PFSK-1 (cell line): ENCODE results near the gene LAMC1.

Experiments used
- FOXP2 ChIP-seq: optimal IDR thresholded peaks from 2 replicates; pipeline ENCODE3; 2011; ENCODE audit warnings: borderline replicate concordance, control low read depth, inconsistent platforms; ENCODE audit not compliant: insufficient read depth; ENCODE audit errors: extremely low read length, extremely low read depth
- POLR2AphosphoS5 ChIP-seq: IDR thresholded peaks from 2 replicates; pipeline ENCODE4 v1.6.1; 2012; ENCODE audit warnings: low read depth, mild to moderate bottlenecking, control low read depth, low read length, moderate library complexity
- REST ChIP-seq, 2 experiments: IDR thresholded peaks; 2 replicates each; pipeline versions ENCODE4 v1.6.1 to v1.8.0; 2011 to 2012; ENCODE audit warnings: low read depth in 2 of 2, low read length in 2 of 2, control low read depth in 1 of 2, inconsistent platforms in 1 of 2, mild to moderate bottlenecking in 1 of 2, moderate library complexity in 1 of 2; ENCODE audit not compliant: insufficient read depth in 1 of 2
- SIN3A ChIP-seq: IDR thresholded peaks from 2 replicates; pipeline ENCODE4 v1.6.1; 2012; ENCODE audit warnings: mild to moderate bottlenecking, low read length, moderate library complexity, borderline replicate concordance; ENCODE audit not compliant: insufficient read depth
- TAF1 ChIP-seq: IDR thresholded peaks from 2 replicates; pipeline ENCODE4 v1.6.1; 2012; ENCODE audit warnings: low read length, control low read depth, borderline replicate concordance; ENCODE audit not compliant: insufficient read depth

Gene LAMC1

GRCh38 chr1:183075861-183076260 lies 52.6 kb downstream of the LAMC1 start:
- TF ChIP-seq FOXP2 (no peak), REST (IDR thresholded peaks at IDR 0.05; ENCODE audit: insufficient read depth in 1 of 2, low read depth in 2 of 2, low read length in 2 of 2) (no peak), TAF1 (no peak), SIN3A (no peak), POLR2AphosphoS5 (no peak)

- TF ChIP-seq SIN3A (no peak), REST (IDR thresholded peaks at IDR 0.05; ENCODE audit: insufficient read depth in 1 of 2, low read depth in 2 of 2, low read length in 2 of 2) (no peak), TAF1 (no peak), FOXP2 (no peak), POLR2AphosphoS5 (no peak)
Measured at GRCh38 chr1:183077097-183077496, 53.9 kb downstream of the LAMC1 start.

GRCh38 chr1:183079712-183080388 lies 56.6 kb downstream of the LAMC1 start:
- TF ChIP-seq REST (IDR thresholded peaks at IDR 0.05; ENCODE audit: insufficient read depth in 1 of 2, low read depth in 2 of 2, low read length in 2 of 2) (no peak), SIN3A (no peak)

GRCh38 chr1:183080406-183080805 lies 57.2 kb downstream of the LAMC1 start:
- TF ChIP-seq FOXP2 (no peak), POLR2AphosphoS5 (no peak), TAF1 (no peak)

GRCh38 chr1:183081402-183082120 lies 58.3 kb downstream of the LAMC1 start:
- TF ChIP-seq SIN3A (no peak), FOXP2 (no peak), REST (IDR thresholded peaks at IDR 0.05; ENCODE audit: insufficient read depth in 1 of 2, low read depth in 2 of 2, low read length in 2 of 2) (no peak), TAF1 (no peak), POLR2AphosphoS5 (no peak)
